Testis (tissue), 2 donors: ENCODE results near the gene TRPM3.

Experiments
- CTCF ChIP-seq, 3 experiments: fragments of 450-650 bp in 2 of 3; fragments of 200-600 bp in 1 of 3; sonication (generic) in 1 of 3; IDR thresholded peaks; one replicate each; pipeline ENCODE4 v1.5.1; 2016 to 2019; ENCODE audit warnings: antibody characterized with exemption in 3 of 3, mild to moderate bottlenecking in 2 of 3, moderate library complexity in 1 of 3
- POLR2A ChIP-seq: fragments of 450-650 bp; IDR thresholded peaks from one replicate; pipeline ENCODE4 v1.6.1; 2017; ENCODE audit warnings: antibody characterized with exemption, mild to moderate bottlenecking, moderate library complexity

GRCh38 chr9:70971723-70972122 is 149.7 kb downstream of the TRPM3 start:
- TF ChIP-seq POLR2A (no peak), CTCF (IDR thresholded peaks at IDR 0.05) (no peak)
